Activated T-cell treated with anti-CD3 and anti-CD28 coated beads for 48 hours (primary cell): ENCODE data around the gene EVA1A.

ENCODE experiments used
- DNase-seq: peaks from one replicate; pipeline ENCODE4 v3.0.0-alpha.2; 2020; ENCODE audit warnings: low read depth

The EVA1A gene

GRCh38 chr2:75541430-75541829 lies 19.3 kb downstream of the EVA1A start:
- DNase-seq, result no peak

- no peak for DNase-seq
Measured at GRCh38 chr2:75540994-75541393, 19.7 kb downstream of the EVA1A start.

GRCh38 chr2:75539955-75540716 lies 20.6 kb downstream of the EVA1A start:
- no peak for DNase-seq

GRCh38 chr2:75538521-75539490 lies 21.9 kb downstream of the EVA1A start:
- no peak for DNase-seq

GRCh38 chr2:75537658-75538057 lies 23.1 kb downstream of the EVA1A start:
- no peak for DNase-seq

GRCh38 chr2:75533135-75533534 lies 27.6 kb downstream of the EVA1A start:
- no peak for DNase-seq

- no peak for DNase-seq
Measured at GRCh38 chr2:75532488-75532887, 28.3 kb downstream of the EVA1A start.

- DNase-seq, result no peak
Measured at GRCh38 chr2:75528221-75528977, 32.3 kb downstream of the EVA1A start.

GRCh38 chr2:75527676-75528075 lies 33.1 kb downstream of the EVA1A start:
- DNase-seq, result no peak

GRCh38 chr2:75526842-75527241 lies 33.9 kb downstream of the EVA1A start:
- no peak for DNase-seq

- no peak for DNase-seq
Measured at GRCh38 chr2:75525434-75526310, 35.1 kb downstream of the EVA1A start.

GRCh38 chr2:75524276-75524911 lies 36.3 kb downstream of the EVA1A start:
- DNase-seq, result no peak

- DNase-seq, result no peak
Measured at GRCh38 chr2:75523313-75524275, 37.1 kb downstream of the EVA1A start.

GRCh38 chr2:75522543-75523312 lies 38.0 kb downstream of the EVA1A start:
- no peak for DNase-seq

GRCh38 chr2:75521225-75521872 lies 39.4 kb downstream of the EVA1A start:
- no peak for DNase-seq

- no peak for DNase-seq
Measured at GRCh38 chr2:75519843-75520242, 40.9 kb downstream of the EVA1A start.

- no peak for DNase-seq
Measured at GRCh38 chr2:75518638-75519465, 41.9 kb downstream of the EVA1A start.
